HEK293T (cell line): ENCODE data around the gene VSTM5.

ENCODE experiments used
- FOXM1 ChIP-seq: fragments of 450-650 bp; IDR thresholded peaks from 2 replicates; pipeline ENCODE4 v1.6.1; 2017; ENCODE audit warnings: mild to moderate bottlenecking, borderline replicate concordance
- NFRKB ChIP-seq: fragments of 450-650 bp; IDR thresholded peaks from 2 replicates; pipeline ENCODE4 v1.6.1; 2016; ENCODE audit warnings: mild to moderate bottlenecking, moderate library complexity
- ZNF384 ChIP-seq: fragments of 450-650 bp; IDR thresholded peaks from 2 replicates; pipeline ENCODE4 v1.6.1; 2016

- TF ChIP-seq FOXM1 (no peak), ZNF384 (no peak), NFRKB (no peak)
These were observed 7.1 kb upstream of the VSTM5 start for GRCh38 chr11:93857413-93858120.
